Measurements from ENCODE around the gene CRHBP. TPM values are rescaled to one million over a fixed set of nuclear protein-coding genes. Genes with fewer than 3 reads are reported as not detected.
"Not testable (repeated sequence)": the region's sequence is repeated elsewhere in the genome, so short reads cannot be mapped to it uniquely, and the experiment has no call there.

The CRHBP gene
- under 0.01 TPM in 1 of 2 replicates, not detected in the other for total RNA-seq

- H3K27ac ChIP-seq (ENCODE audit: low read depth, low read length) = no peak within 1 kb of the TSS
- TF ChIP-seq, protein P1, sequence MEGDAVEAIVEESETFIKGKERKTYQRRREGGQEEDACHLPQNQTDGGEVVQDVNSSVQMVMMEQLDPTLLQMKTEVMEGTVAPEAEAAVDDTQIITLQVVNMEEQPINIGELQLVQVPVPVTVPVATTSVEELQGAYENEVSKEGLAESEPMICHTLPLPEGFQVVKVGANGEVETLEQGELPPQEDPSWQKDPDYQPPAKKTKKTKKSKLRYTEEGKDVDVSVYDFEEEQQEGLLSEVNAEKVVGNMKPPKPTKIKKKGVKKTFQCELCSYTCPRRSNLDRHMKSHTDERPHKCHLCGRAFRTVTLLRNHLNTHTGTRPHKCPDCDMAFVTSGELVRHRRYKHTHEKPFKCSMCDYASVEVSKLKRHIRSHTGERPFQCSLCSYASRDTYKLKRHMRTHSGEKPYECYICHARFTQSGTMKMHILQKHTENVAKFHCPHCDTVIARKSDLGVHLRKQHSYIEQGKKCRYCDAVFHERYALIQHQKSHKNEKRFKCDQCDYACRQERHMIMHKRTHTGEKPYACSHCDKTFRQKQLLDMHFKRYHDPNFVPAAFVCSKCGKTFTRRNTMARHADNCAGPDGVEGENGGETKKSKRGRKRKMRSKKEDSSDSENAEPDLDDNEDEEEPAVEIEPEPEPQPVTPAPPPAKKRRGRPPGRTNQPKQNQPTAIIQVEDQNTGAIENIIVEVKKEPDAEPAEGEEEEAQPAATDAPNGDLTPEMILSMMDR (IDR thresholded peaks at IDR 0.05; ENCODE audit: extremely low read depth, low read depth, low read length) = no peak
- H3K9me3 ChIP-seq (ENCODE audit: low read depth, low read length) = no peaks in the 10 kb centered on the region
- peak within 1 kb of the TSS; percentile 55 for H3K4me3 ChIP-seq (ENCODE audit: insufficient read depth, low read length)
- no peaks in the 10 kb centered on the region for H3K4me1 ChIP-seq (ENCODE audit: insufficient read depth, low read length)
- peak within 1 kb of the TSS; percentile 56 for H2AFZ ChIP-seq (ENCODE audit: low read length)
- no peak for DNase-seq (ENCODE audit: insufficient read length, low spot score, missing footprints)
- H3K36me3 ChIP-seq (ENCODE audit: insufficient read depth, low read length) = no peaks in the 10 kb centered on the region
- H3K79me2 ChIP-seq (ENCODE audit: insufficient read depth, low read length) = no peaks in the 10 kb centered on the region
- peaks cover 45% of the 10 kb centered on the region for H3K27me3 ChIP-seq (ENCODE audit: insufficient read depth, low read length)
- no peaks in the 10 kb centered on the region for H4K20me1 ChIP-seq (ENCODE audit: insufficient read depth, low read length)
- peak within 1 kb of the TSS; percentile 28 for H3K4me2 ChIP-seq (ENCODE audit: insufficient read depth, low read length)
Measured at GRCh38 chr5:76952795-76953536, at the start of gene CRHBP. Gene CRHBP, plus strand, starts transcription at chr5:76953045. Its CDS starts 90 bp downstream, at chr5:76953135.

DNA sequence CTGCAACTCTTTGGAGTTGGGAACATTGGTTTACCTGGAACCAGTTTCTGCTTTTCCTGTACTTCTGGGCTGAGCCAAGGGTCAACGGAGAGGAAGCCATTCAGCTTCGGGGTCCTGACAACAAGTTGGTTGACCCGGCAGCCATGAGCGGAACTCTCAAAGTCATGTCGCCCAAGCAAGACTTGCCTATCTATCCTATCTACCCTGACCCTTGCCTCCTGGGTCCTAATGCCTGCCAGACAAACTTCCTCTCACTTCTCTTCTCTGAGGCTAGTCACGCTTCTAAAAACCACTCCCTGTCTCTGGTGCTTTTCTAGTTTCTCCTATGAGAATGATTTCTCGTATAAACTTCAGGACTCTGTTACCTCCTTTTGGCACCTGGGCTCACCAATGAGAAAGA, 44.7 kb upstream of the CRHBP start:
- Histone ChIP-seq H4K20me1 (ENCODE audit: insufficient read depth, low read length) (no peaks in the 10 kb centered on the region), H3K79me2 (ENCODE audit: insufficient read depth, low read length) (no peaks in the 10 kb centered on the region)
- TF ChIP-seq, protein P1 (IDR thresholded peaks at IDR 0.05; ENCODE audit: extremely low read depth, low read depth, low read length) = no peak

GRCh38 chr5:76910344-76910933, 42.4 kb upstream of the CRHBP start:
- not testable (repeated sequence) for DNase-seq (ENCODE audit: insufficient read length, low spot score, missing footprints); H2AFZ ChIP-seq (ENCODE audit: low read length); H4K20me1 ChIP-seq (ENCODE audit: insufficient read depth, low read length); H3K9me3 ChIP-seq (ENCODE audit: low read depth, low read length); H3K4me2 ChIP-seq (ENCODE audit: insufficient read depth, low read length); H3K27me3 ChIP-seq (ENCODE audit: insufficient read depth, low read length); H3K27ac ChIP-seq (ENCODE audit: low read depth, low read length); H3K79me2 ChIP-seq (ENCODE audit: insufficient read depth, low read length); H3K4me1 ChIP-seq (ENCODE audit: insufficient read depth, low read length); H3K4me3 ChIP-seq (ENCODE audit: insufficient read depth, low read length); H3K36me3 ChIP-seq (ENCODE audit: insufficient read depth, low read length)

More for the DNA sequence above, 44.7 kb upstream of the CRHBP start:
- DNase-seq (ENCODE audit: insufficient read length, low spot score, missing footprints) = no peak
- Histone ChIP-seq H3K4me3 (ENCODE audit: insufficient read depth, low read length) (no peak overlapping the region), H3K36me3 (ENCODE audit: insufficient read depth, low read length) (no peaks in the 10 kb centered on the region), H3K9me3 (ENCODE audit: low read depth, low read length) (no peaks in the 10 kb centered on the region), H3K4me2 (ENCODE audit: insufficient read depth, low read length) (no peak overlapping the region), H2AFZ (ENCODE audit: low read length) (no peak overlapping the region), H3K27ac (ENCODE audit: low read depth, low read length) (no peak overlapping the region), H3K4me1 (ENCODE audit: insufficient read depth, low read length) (no peaks in the 10 kb centered on the region), H3K27me3 (ENCODE audit: insufficient read depth, low read length) (peaks cover 2% of the 10 kb centered on the region)

GRCh38 chr5:76914671-76915070, 38.2 kb upstream of the CRHBP start:
- H3K4me3 ChIP-seq (ENCODE audit: insufficient read depth, low read length); H3K27me3 ChIP-seq (ENCODE audit: insufficient read depth, low read length); H3K9me3 ChIP-seq (ENCODE audit: low read depth, low read length); H3K4me2 ChIP-seq (ENCODE audit: insufficient read depth, low read length); H3K4me1 ChIP-seq (ENCODE audit: insufficient read depth, low read length); H4K20me1 ChIP-seq (ENCODE audit: insufficient read depth, low read length); H2AFZ ChIP-seq (ENCODE audit: low read length); DNase-seq (ENCODE audit: insufficient read length, low spot score, missing footprints); H3K36me3 ChIP-seq (ENCODE audit: insufficient read depth, low read length); H3K27ac ChIP-seq (ENCODE audit: low read depth, low read length); H3K79me2 ChIP-seq (ENCODE audit: insufficient read depth, low read length): not testable (repeated sequence)

GRCh38 chr5:76918539-76918938, 34.3 kb upstream of the CRHBP start:
- H3K4me1 ChIP-seq (ENCODE audit: insufficient read depth, low read length) = no peaks in the 10 kb centered on the region
- no peak overlapping the region for H3K27ac ChIP-seq (ENCODE audit: low read depth, low read length)
- H3K4me2 ChIP-seq (ENCODE audit: insufficient read depth, low read length) = no peak overlapping the region
- TF ChIP-seq, protein P1 (IDR thresholded peaks at IDR 0.05; ENCODE audit: extremely low read depth, low read depth, low read length) = no peak
- no peaks in the 10 kb centered on the region for H3K9me3 ChIP-seq (ENCODE audit: low read depth, low read length)
- H3K79me2 ChIP-seq (ENCODE audit: insufficient read depth, low read length) = no peaks in the 10 kb centered on the region
- H3K27me3 ChIP-seq (ENCODE audit: insufficient read depth, low read length) = peaks cover 12% of the 10 kb centered on the region
- no peak for DNase-seq (ENCODE audit: insufficient read length, low spot score, missing footprints)
- no peak overlapping the region for H2AFZ ChIP-seq (ENCODE audit: low read length)
- H4K20me1 ChIP-seq (ENCODE audit: insufficient read depth, low read length) = no peaks in the 10 kb centered on the region
- H3K4me3 ChIP-seq (ENCODE audit: insufficient read depth, low read length) = no peak overlapping the region
- H3K36me3 ChIP-seq (ENCODE audit: insufficient read depth, low read length) = no peaks in the 10 kb centered on the region
